Subcutaneous abdominal adipose tissue (tissue), 5 donors: ENCODE measurements around the gene RYR2.

Source experiments
- H3K27ac ChIP-seq: one replicate; pipeline ENCODE4 v1.7.0; 2013; ENCODE audit warnings: low read depth, mild to moderate bottlenecking, inconsistent platforms, low read length, moderate library complexity
- H3K27me3 ChIP-seq, 5 donors: one replicate each; pipeline ENCODE4 v1.7.0; 2013; ENCODE audit warnings: low read length in 5 of 5, inconsistent platforms in 1 of 5; ENCODE audit not compliant: control insufficient read depth in 5 of 5, insufficient read depth in 4 of 5
- H3K36me3 ChIP-seq, 5 donors: one replicate each; pipeline ENCODE4 v1.7.0; 2013; ENCODE audit warnings: low read length in 5 of 5; ENCODE audit not compliant: control insufficient read depth in 5 of 5, insufficient read depth in 5 of 5
- H3K4me1 ChIP-seq, 5 donors: one replicate each; pipeline ENCODE4 v1.7.0; 2013; ENCODE audit warnings: low read length in 5 of 5, mild to moderate bottlenecking in 3 of 5, moderate library complexity in 1 of 5; ENCODE audit not compliant: control insufficient read depth in 5 of 5, insufficient read depth in 5 of 5
- H3K4me3 ChIP-seq, 5 donors: one replicate each; pipeline ENCODE4 v1.7.0; 2013; ENCODE audit warnings: low read length in 5 of 5, low read depth in 1 of 5
- H3K9ac ChIP-seq, 5 donors: one replicate each; pipeline ENCODE4 v1.7.0; 2013; ENCODE audit warnings: low read length in 5 of 5, mild to moderate bottlenecking in 4 of 5, moderate library complexity in 3 of 5
- H3K9me3 ChIP-seq, 5 donors: one replicate each; pipeline ENCODE4 v1.7.0; 2013; ENCODE audit warnings: low read length in 5 of 5; ENCODE audit not compliant: control insufficient read depth in 5 of 5
- donor health status: healthy.
- donor health status: healthy.
- donor health status: healthy.
- donor health status: healthy.
- donor health status: healthy.

The RYR2 gene

DNA sequence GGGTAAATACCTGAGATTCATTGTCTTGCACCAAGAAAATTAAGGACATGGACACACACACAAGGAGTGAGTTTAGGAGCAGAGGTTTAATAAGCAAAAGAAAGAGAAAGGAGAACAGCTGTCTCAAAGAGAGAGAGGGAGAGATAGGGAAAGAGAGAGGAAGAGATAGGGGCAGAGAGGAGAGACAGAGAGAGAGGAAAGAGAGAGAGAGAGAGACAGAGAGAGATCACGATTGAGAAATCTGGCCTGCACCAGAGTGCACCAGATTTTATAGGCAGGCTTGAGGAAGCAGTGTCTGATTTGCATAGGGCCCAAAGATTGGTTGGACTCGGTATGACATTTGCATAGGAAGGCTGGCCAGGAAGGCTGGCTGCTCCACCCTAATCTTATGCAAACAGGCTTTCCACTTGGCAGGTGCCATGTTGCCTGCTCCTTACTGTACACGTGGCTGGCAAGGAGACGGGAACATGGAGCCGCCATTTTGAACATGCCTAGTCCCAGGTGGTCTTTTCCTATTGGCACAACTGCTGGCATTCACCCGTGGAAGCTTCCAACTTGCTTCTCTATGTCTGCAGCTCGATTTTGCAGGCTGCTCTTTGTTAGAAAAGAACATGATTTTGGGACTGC is 428.8 kb downstream of the RYR2 start:
- Histone ChIP-seq H3K9me3 (no peaks in the 10 kb centered on the region), H3K27ac (no peak overlapping the region), H3K36me3 (no peaks in the 10 kb centered on the region), H3K27me3 (no peaks in the 10 kb centered on the region), H3K4me1 (no peaks in the 10 kb centered on the region), H3K4me3 (no peak overlapping the region), H3K9ac (no peak overlapping the region)

DNA sequence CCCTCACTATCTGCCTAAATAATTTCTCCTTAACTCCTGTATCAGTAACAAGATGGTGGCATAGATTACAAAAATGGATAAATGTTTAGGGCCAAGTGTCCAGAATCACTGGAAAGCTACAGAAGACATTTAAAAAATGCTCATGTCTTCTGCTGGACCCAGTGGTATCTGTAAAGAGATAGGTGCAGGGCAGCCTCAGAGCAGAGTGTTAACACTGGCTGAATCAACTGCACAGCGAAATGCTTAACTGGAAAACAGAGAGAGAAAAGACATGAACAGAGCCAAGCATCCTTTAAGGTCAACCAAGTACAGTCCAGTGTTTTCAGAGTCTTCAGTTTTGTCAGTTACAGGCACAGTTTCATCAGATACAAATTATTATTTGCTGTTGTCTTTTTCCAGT is 429.4 kb downstream of the RYR2 start:
- H3K27ac ChIP-seq, result no peak overlapping the region
- H3K4me1 ChIP-seq, result no peaks in the 10 kb centered on the region
- H3K9ac ChIP-seq, result no peak overlapping the region
- H3K36me3 ChIP-seq, result no peaks in the 10 kb centered on the region
- H3K4me3 ChIP-seq, result no peak overlapping the region
- H3K27me3 ChIP-seq, result no peaks in the 10 kb centered on the region
- no peaks in the 10 kb centered on the region for H3K9me3 ChIP-seq

DNA sequence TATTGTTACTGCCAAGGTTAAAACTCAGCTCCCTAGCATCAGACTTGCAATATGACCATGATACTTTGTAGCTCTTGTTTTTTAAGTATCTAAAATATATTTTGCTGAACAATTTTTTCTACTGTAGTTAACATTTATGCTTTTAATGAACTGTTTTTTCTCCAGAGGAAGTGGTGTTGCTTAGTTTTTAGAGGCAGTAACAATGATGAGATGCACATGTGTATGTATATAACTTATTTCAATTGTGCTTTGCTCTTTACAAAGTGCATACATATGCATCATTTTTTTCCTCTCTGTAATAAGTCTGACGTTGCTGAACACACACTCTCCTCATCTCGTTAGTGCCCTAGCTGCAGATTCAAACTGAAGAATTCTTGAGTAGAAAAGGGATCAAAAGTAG is 430.0 kb downstream of the RYR2 start:
- Histone ChIP-seq H3K36me3 (no peaks in the 10 kb centered on the region), H3K4me3 (no peak overlapping the region)

DNA sequence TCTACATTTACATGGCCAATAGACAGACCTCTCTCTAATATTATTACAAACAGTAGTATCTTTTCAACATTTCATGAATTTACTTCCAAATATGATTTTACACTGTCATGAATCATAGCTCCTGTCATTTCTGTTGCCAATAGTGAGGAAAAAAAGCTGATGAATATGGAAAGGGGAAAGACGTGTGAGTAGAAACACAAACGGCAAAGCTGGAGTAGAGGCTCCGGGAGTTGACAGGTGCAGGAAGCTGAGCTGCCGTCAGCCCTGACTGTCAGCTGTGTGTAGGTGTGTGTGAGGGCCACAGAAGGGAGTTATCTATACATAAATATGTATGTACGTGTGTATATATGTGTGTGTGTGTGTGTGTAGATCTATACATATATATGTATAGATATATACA is 431.9 kb downstream of the RYR2 start:
- Histone ChIP-seq H3K9ac (no peak overlapping the region), H3K27ac (no peak overlapping the region), H3K4me3 (no peak overlapping the region), H3K27me3 (no peaks in the 10 kb centered on the region), H3K4me1 (no peaks in the 10 kb centered on the region), H3K9me3 (no peaks in the 10 kb centered on the region), H3K36me3 (no peaks in the 10 kb centered on the region)

More for the DNA sequence above, 430.0 kb downstream of the RYR2 start:
- no peaks in the 10 kb centered on the region for H3K4me1 ChIP-seq
- H3K27me3 ChIP-seq, result no peaks in the 10 kb centered on the region
- H3K27ac ChIP-seq, result no peak overlapping the region
- H3K9ac ChIP-seq, result no peak overlapping the region
- H3K9me3 ChIP-seq, result no peaks in the 10 kb centered on the region

DNA sequence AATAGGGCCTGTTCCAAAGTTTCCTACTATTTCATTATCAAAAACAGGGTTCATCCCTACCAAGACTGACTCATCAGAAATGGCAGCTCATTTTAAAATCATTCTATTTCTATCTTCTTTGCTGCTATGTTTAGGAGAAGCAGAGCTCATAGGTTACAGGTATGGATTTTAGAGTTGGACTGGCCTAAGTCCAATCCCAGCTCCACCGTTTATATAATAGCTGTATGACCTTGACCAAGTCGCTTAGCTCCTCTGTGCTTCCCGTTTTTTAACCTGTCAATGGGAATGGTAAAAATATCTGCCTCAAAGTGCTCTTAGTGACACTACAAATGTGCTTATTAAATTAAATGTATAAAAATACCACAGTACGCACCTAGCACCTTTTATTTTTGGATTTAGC is 436.1 kb downstream of the RYR2 start:
- H3K27me3 ChIP-seq, result no peaks in the 10 kb centered on the region
- no peaks in the 10 kb centered on the region for H3K36me3 ChIP-seq
- H3K9ac ChIP-seq, result no peak overlapping the region
- H3K27ac ChIP-seq, result no peak overlapping the region
- no peak overlapping the region for H3K4me3 ChIP-seq
- no peaks in the 10 kb centered on the region for H3K4me1 ChIP-seq
- H3K9me3 ChIP-seq, result no peaks in the 10 kb centered on the region

DNA sequence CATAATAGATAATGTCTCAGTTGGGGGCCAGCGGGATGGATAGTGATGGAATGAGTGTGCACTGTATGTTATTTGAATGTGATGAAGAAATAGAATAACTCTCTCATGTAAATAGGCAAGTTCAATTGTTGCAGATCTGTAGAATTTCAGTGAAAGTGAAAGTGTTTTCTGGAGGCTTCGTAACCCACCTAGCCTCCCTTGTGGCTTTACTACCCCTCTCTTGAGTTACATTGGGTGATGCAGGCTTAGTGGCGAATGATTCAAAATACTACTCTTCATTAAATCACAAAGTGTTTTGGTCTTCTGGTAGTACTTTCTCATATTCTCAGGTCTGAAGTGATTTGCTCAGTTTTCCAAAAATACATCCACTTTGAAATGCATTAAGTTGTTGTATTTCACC is 436.9 kb downstream of the RYR2 start:
- Histone ChIP-seq H3K27ac (no peak overlapping the region), H3K4me3 (no peak overlapping the region), H3K9me3 (no peaks in the 10 kb centered on the region), H3K4me1 (no peaks in the 10 kb centered on the region), H3K27me3 (no peaks in the 10 kb centered on the region), H3K9ac (no peak overlapping the region), H3K36me3 (no peaks in the 10 kb centered on the region)

DNA sequence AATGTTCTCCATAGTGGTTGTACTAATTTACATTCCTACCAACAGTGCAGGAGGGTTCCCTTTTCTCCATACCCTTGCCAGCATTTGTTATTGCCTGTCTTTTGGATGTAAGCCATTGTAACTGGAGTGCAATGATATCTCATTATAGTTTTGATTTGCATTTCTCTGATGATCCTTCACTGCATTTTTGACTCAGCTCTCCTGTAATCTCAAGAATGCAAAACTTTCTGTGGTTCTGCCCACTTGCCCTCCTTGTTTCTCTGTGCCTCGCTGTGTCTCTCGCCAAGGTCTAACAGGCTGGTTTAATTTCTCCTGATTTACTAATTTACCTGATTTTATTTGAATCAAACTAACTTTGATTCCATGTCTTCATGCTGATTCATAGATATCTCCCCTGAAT is 440.8 kb downstream of the RYR2 start:
- no peak overlapping the region for H3K9ac ChIP-seq
- no peaks in the 10 kb centered on the region for H3K36me3 ChIP-seq
- H3K9me3 ChIP-seq, result no peaks in the 10 kb centered on the region
- H3K27me3 ChIP-seq, result no peaks in the 10 kb centered on the region
- no peak overlapping the region for H3K27ac ChIP-seq
- no peaks in the 10 kb centered on the region for H3K4me1 ChIP-seq
- no peak overlapping the region for H3K4me3 ChIP-seq

DNA sequence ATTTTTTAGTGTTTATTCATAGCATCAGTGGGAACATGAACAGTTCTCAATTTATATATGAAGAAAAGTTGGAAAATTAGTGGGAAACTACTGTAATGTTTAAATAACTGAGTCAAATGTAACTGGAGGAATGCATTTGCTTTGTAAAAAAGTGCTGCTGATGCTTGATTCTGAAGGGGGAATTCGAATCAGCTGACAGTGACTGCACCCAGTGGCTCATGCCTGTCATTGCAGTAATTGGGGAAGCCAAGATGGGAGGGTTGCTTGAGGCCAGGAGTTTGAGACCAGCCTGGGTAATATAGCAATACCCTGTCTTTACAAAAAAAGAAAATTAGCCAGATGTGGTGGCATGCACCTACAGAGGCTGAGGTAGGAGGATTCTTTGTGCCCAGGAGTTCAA is 450.4 kb downstream of the RYR2 start:
- Histone ChIP-seq H3K9me3 (no peaks in the 10 kb centered on the region), H3K4me1 (no peaks in the 10 kb centered on the region), H3K4me3 (no peak overlapping the region), H3K27me3 (no peaks in the 10 kb centered on the region), H3K9ac (no peak overlapping the region), H3K27ac (no peak overlapping the region), H3K36me3 (no peaks in the 10 kb centered on the region)

DNA sequence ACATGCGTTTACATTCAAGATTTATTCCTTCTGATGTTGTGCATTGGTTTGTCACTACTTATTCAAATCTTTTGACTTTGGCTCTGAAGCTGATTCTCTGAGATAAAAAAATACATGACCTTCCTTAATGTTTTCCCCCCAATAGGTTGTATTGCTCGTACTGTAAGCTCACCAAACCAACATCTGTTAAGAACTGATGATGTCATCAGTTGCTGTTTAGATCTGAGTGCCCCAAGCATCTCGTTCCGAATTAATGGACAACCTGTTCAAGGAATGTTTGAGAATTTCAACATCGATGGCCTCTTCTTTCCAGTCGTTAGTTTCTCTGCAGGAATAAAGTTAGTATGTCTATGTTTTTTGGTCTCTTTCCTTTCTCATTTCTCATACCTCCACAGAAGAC is 458.6 kb downstream of the RYR2 start:
- Histone ChIP-seq H3K9ac (no peak overlapping the region), H3K4me1 (no peaks in the 10 kb centered on the region), H3K4me3 (no peak overlapping the region), H3K27ac (no peak overlapping the region), H3K27me3 (no peaks in the 10 kb centered on the region), H3K9me3 (no peaks in the 10 kb centered on the region), H3K36me3 (no peaks in the 10 kb centered on the region)

DNA sequence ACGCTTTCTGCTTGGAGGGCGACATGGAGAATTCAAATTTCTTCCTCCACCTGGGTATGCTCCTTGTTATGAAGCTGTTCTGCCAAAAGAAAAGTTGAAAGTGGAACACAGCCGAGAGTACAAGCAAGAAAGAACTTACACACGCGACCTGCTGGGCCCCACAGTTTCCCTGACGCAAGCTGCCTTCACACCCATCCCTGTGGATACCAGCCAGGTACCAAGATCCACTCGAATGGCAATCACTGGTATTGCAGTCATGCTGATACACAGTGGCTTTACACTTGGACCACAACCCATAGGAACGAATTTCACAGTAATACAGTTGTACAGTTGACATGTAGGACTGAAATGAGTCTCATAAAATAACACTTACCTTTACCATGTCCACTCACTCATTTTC is 461.3 kb downstream of the RYR2 start:
- Histone ChIP-seq H3K27ac (no peak overlapping the region), H3K4me3 (no peak overlapping the region), H3K4me1 (no peaks in the 10 kb centered on the region), H3K9ac (no peak overlapping the region), H3K9me3 (no peaks in the 10 kb centered on the region), H3K27me3 (no peaks in the 10 kb centered on the region), H3K36me3 (no peaks in the 10 kb centered on the region)

DNA sequence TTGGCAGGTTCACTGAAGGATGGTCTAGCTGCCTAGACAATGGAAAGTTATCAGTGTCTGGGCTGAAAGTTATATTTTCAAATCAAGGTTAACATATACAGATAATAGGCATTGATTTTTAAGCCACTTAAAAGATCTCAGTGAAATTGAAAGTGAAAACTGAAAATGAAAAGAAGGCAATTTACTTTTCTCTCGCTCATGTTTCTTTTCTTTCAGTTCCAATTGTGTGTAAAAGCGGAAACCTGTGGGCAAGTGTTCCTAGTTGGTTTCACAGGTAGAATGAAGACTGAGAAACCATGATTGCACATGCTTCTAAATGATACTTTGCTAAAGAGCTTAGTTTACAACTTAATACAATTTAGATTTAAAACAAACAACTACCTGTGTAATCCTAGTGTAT is 465.0 kb downstream of the RYR2 start:
- no peaks in the 10 kb centered on the region for H3K27me3 ChIP-seq
- no peak overlapping the region for H3K9ac ChIP-seq
- H3K4me1 ChIP-seq, result no peaks in the 10 kb centered on the region
- no peak overlapping the region for H3K27ac ChIP-seq
- H3K36me3 ChIP-seq, result no peaks in the 10 kb centered on the region
- no peak overlapping the region for H3K4me3 ChIP-seq
- no peaks in the 10 kb centered on the region for H3K9me3 ChIP-seq
